Medulla oblongata (tissue), 1 donor: ENCODE results near the gene FYCO1.
"Not testable (repeated sequence)": the region's sequence is repeated elsewhere in the genome, so short reads cannot be mapped to it uniquely, and the experiment has no call there.

Source experiments
- DNase-seq: peaks from one replicate; pipeline ENCODE4 v3.0.0-alpha.2; 2015; ENCODE audit errors: extremely low spot score

Gene FYCO1

DNA sequence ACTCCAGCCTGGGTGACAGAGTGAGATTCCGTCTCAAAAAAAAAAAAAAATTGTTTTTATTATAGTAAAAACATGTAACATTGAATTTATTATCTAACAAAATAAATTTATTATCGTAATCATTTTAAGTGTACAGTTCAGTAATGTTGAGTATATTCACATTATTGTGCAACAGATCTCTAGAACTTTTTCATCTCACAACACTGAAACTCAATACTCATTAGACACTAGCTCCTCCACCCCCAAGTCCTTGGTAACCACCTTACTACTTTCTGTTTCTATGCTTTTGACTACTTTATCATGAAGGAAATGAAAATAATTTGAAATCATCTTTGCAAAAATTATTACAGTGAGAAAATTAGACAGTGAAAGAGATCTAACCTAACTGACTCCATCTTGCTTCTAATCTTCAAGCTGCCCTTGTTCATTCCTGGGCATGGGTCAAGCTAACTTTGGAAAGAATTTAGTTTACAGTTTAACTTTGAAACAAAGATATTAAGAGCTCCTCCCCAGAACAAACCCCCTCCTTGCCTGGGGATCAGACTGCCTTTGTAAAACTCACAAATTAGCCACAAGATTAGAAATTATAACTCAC is 15.0 kb upstream of the FYCO1 start:
- DNase-seq, result no peak

GRCh38 chr3:46008058-46008457 is 12.4 kb upstream of the FYCO1 start:
- no peak for DNase-seq

GRCh38 chr3:46007280-46007679 is 11.7 kb upstream of the FYCO1 start:
- no peak for DNase-seq

- no peak for DNase-seq
Measured at GRCh38 chr3:46006238-46007032, 10.8 kb upstream of the FYCO1 start.

- DNase-seq, result not testable (repeated sequence)
Measured at GRCh38 chr3:46003706-46004105, 8.1 kb upstream of the FYCO1 start.

GRCh38 chr3:46001178-46001577 is 5.6 kb upstream of the FYCO1 start:
- peak; percentile 78 for DNase-seq

DNA sequence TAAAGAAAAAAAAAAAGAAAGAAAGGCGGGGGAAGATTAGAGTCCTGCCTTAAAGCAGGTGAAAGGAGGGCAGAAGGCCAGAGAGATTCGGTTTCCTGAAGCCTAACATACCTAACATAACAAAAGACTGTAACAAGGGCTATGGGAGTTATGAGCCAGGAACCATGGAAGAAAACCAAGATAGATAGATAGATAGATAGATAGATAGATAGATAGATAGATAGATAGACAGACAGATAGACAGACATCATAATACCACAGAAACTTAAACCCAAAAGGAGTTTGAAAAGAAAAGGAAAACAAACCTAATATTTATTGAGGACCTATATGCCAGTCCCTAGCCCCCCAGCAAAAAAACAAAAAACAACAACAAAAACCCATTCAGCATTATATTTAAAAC is 2.3 kb upstream of the FYCO1 start:
- no peak for DNase-seq

GRCh38 chr3:45997499-45997898 is 1.9 kb upstream of the FYCO1 start:
- DNase-seq, result not testable (repeated sequence)

DNA sequence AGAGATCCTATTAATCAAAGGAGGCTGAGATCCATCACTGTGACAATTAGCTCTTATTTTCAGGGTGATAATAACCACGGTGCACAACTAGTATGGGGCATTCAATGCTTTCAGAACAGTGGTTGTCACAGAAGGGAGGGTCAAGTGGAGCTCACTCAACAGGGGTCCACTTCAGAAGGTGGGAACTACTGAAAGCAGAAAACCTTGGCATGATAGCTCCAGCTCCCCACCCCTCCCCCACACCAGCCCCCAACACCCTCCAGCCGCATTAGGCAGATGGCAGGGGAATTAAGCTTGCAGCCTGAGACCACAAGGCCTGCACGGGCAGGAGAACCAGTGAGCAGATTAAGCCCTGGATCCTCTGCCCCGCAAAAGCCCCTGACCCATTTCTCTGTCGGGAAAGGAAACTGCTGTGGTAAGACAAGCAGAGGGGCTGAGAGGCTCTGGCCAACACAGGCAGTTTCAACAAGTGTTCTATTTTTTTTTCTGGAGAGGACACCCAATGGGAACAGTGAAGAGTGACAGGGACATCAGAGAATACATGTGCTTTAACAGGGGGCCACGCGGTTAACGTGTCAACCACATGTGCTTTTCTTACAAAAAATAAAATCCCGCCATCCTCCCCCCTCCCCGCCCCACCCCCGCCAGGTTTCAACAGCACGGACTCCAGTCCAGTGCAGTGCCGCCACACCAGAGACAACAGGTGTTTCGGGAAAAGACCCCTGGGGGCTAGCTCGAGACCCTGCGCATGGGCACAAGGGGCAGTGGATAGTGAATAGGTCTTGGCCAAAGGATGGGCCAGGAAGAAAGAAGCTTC is 997 bp downstream of the FYCO1 start:
- DNase-seq, result peak; percentile 45

DNA sequence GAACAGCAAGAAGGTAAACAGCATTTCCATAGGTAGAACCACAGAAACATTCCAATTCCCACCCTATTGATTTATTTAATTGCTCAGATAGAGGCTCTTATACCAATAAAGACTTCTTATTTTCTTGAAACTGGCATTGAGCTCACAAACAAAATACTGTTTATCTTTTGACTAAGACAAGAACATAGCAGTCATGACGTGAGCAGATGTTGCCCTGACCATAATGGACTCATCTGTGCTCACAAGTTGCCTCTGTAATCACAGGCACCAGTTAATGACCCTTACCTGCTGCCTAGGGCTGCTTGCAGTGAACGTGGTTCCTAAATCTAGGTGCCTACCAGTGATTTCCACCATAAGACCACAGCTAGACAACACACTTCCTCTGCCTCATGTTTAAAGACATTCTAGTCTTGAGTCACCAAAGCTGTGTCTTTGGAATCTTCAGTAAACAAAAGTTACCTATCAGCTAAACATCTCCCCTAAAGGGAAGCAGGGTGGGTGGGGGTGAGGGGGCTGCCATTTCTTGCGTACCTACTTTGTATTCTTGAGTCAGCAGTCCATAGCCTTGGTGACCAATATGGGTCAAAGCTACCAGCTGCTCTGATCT is 2.1 kb downstream of the FYCO1 start:
- no peak for DNase-seq

DNA sequence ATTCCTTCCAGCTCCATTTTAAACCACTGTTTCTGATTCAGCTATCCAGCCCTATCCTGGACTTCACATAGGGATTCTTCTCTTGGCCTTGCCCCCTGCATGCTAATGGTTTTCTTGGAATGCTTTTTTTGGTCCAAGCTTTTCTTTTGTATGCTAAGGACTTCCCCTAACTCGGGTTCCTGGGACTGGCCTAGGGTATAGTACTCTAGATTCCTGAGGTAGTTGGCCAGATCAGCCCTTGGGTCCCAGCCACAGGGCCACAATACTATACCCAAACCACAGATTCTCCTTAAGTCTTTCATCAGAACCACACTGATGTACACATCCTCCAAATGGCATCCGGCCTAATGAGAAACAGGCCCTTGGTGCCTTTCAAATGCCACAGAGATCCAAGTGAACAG is 2.8 kb downstream of the FYCO1 start:
- no peak for DNase-seq

DNA sequence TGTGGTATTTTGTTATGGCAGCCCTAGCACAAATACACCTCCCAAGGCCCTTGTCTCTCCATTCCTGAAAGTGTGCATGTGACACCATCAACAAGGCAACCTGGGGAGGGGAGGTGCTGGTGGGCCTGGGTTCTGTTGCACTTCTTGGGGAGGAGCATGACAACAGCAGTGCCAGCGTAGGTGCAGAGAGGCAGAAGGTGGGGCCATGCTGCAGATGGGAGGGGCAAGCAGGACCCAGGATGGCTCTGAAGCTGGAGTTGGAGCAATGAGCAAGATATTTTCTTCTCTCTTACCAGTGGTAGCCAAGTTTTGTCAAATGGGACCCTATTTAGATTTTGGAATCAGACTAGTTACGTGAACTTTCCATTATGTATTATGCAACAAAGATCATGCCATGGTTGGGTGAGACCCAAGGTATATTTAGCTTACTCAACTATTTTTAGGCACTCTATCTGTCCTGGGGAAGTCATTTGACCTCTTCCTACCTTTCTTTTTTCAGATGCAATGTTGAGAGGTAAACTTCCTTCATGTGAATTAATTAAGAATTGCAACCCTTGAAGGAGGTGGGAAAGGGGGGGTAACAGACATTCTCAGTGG is 3.4 kb downstream of the FYCO1 start:
- DNase-seq, result no peak

- DNase-seq, result no peak
Measured at GRCh38 chr3:45991341-45991740, 4.3 kb downstream of the FYCO1 start.

- no peak for DNase-seq
Measured at GRCh38 chr3:45990181-45990580, 5.4 kb downstream of the FYCO1 start.

- no peak for DNase-seq
Measured at GRCh38 chr3:45988804-45989203, 6.8 kb downstream of the FYCO1 start.

- DNase-seq, result no peak
Measured at GRCh38 chr3:45988362-45988761, 7.3 kb downstream of the FYCO1 start.

- peak; percentile 85 for DNase-seq
Measured at GRCh38 chr3:45987368-45988291, 8.0 kb downstream of the FYCO1 start.

DNA sequence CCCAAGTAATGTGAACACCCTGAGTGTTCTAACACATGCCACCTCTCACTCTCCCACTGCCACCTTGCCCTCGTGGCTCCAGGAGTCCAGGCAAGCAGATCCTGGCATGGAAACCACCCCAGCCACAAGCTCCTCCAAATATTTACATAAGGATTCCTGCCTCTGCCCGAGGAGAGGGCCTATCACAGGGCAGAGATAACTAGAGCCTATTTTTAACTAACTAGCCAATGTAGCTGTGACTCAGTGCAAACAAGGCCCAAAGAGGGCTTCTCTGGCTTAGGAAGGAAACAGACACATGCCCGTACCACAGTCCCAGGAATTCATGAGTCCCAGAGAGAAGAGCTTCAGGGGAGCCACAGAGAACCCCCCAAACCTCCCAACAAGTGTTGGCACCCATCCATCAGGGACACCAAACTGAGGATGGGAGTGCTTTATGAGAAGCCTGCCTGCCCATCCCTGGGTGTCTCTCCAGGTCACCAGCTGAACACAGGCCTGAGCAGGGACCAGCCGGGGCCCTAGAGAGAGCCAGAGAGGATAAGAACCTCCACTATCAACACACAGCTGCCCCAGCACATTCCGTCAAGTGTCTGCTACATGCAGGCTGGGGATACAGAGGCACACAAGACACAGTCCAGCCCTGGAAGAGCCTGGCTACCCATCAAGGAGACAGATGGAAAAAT is 9.2 kb downstream of the FYCO1 start:
- DNase-seq, result no peak

DNA sequence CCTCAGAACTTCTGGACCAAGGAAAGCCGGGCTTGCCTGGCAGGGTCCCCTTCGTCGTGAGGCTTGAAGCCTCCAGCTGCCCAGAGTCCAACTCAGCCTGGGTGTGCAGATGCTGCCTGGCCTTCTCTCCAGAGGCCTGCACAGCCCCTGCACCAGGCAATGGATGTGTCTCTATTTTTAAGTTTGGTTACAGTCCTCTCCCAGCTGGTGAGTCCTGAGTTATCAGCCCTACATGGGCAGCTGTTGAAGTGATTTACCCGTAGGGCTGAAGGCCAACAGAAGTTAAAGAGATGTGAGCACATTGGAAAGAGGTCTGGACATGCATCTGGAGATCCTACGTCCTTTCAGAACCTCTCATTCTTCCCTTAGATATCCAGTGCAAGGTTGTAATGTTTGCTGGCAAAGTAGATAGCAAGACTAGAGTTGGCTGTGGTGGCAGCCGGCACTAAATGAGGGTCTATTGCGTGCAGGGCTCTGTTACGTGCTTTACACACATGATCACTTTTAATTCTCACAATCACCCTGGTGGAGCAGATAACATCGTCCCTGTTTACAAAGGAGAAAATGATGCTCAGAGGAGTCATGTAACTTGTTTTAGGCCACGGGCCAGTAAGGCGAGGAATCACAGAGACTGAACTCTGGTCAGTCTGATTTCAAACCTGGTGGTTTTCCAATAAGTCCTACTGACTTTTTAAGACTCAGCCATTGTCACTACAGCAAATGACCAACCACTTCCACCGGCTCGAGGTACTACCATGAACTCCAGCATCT is 9.9 kb downstream of the FYCO1 start:
- DNase-seq, result no peak
